Uterus (tissue), 4 donors: ENCODE results near the gene PCDHB16. TPM values are rescaled to one million over a fixed set of nuclear protein-coding genes. Genes with fewer than 3 reads are reported as not detected.
"Not testable (repeated sequence)": the region's sequence is repeated elsewhere in the genome, so short reads cannot be mapped to it uniquely, and the experiment has no call there.

Experiments
- DNase-seq, 2 donors: peaks; one replicate each; pipeline ENCODE4 v3.0.0-alpha.2; 2019 to 2020
- H3K27ac ChIP-seq, 2 donors: fragments of 200-600 bp; sonication (generic); 1 replicate in 1 of 2; 2 replicates in 1 of 2; pipeline ENCODE4 v1.5.1; 2016 to 2018
- H3K27me3 ChIP-seq, 2 donors: fragments of 200-600 bp; sonication (generic); one replicate each; pipeline ENCODE4 v1.5.1; 2018 to 2019; ENCODE audit warnings: control low read depth in 1 of 2
- H3K36me3 ChIP-seq, 2 donors: fragments of 200-600 bp; sonication (generic); one replicate each; pipeline ENCODE4 v1.5.1; 2019; ENCODE audit warnings: control low read depth in 1 of 2
- H3K4me1 ChIP-seq, 2 donors: fragments of 200-600 bp; sonication (generic); one replicate each; pipeline ENCODE4 v1.5.1; 2018 to 2019; ENCODE audit warnings: control low read depth in 1 of 2
- H3K4me3 ChIP-seq, 2 donors: fragments of 200-600 bp; sonication (generic); 1 replicate in 1 of 2; 2 replicates in 1 of 2; pipeline ENCODE4 v1.5.1; 2018 to 2019; ENCODE audit warnings: mild to moderate bottlenecking in 1 of 2
- H3K9me3 ChIP-seq, 2 donors: fragments of 200-600 bp; sonication (generic); one replicate each; pipeline ENCODE4 v1.5.1; 2019; ENCODE audit warnings: control low read depth in 1 of 2
- POLR2A ChIP-seq, 2 donors: fragments of 450-650 bp; IDR thresholded peaks; one replicate each; pipeline ENCODE4 v1.6.1; 2016; ENCODE audit warnings: antibody characterized with exemption in 2 of 2, mild to moderate bottlenecking in 1 of 2, moderate library complexity in 1 of 2
- intact Hi-C: fragments of 100-400 bp; cut with DNase I; formaldehyde crosslinking; loops from one replicate; pipeline ENCODE4 v1.15.1; 2023; ENCODE audit warnings: low total_unique reads
- total RNA-seq, 4 donors: library from RNA; depleted of rRNA in 3 of 4; stranded (reverse); fragments of >200 nt in 3 of 4; gene quantifications; one replicate each; pipeline versions ENCODE4 v1.1.0 to v1.2.4, GENCODE V29; 2014 to 2023
- TF ChIP-seq, protein P1 (sequence below), 4 experiments: fragments of 200-600 bp in 2 of 4; fragments of 450-650 bp in 2 of 4; sonication (generic) in 2 of 4; IDR thresholded peaks; one replicate each; pipeline ENCODE4 v1.5.1; 2016 to 2019; ENCODE audit warnings: antibody characterized with exemption in 4 of 4, mild to moderate bottlenecking in 2 of 4, moderate library complexity in 1 of 4
- donor health status: DM: yes; HTN: yes; CAD: no.

Gene PCDHB16
- total RNA-seq, 4 donors from 2014 or later: 3.8 to 10.2 (median 5.0) TPM

DNA sequence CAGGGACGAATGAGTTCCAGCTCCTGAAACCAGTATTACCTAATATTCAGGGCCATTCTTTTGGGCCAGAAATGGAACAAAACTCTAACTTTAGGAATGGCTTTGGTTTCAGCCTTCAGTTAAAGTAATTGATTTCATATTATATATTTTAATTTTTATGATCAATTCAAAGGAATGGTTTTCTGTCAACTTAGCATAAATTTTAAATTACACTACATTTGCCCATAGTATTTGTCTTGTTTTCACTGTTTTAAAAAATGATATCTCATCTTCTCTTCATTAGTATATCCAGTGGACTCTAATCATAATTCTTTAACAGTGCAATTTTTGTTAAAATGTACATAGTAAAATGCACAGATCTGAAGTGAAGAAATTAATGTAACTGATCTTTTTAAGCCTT is 1.9 kb upstream of the PCDHB16 start:
- Histone ChIP-seq H3K36me3 (no peaks in the 10 kb centered on the region), H3K27me3 (peaks cover 0 to 5% of the 10 kb centered on the region in 2 donors), H3K4me1 (no peaks in the 10 kb centered on the region), H3K9me3 (peaks cover 2 to 56% of the 10 kb centered on the region in 2 donors), H3K4me3 (no peak overlapping the region), H3K27ac (no peak overlapping the region)
- intact Hi-C loops: no loop called here
- DNase-seq: no peak
- no peak for TF ChIP-seq POLR2A (IDR thresholded peaks at IDR 0.05)
- TF ChIP-seq, protein P1, sequence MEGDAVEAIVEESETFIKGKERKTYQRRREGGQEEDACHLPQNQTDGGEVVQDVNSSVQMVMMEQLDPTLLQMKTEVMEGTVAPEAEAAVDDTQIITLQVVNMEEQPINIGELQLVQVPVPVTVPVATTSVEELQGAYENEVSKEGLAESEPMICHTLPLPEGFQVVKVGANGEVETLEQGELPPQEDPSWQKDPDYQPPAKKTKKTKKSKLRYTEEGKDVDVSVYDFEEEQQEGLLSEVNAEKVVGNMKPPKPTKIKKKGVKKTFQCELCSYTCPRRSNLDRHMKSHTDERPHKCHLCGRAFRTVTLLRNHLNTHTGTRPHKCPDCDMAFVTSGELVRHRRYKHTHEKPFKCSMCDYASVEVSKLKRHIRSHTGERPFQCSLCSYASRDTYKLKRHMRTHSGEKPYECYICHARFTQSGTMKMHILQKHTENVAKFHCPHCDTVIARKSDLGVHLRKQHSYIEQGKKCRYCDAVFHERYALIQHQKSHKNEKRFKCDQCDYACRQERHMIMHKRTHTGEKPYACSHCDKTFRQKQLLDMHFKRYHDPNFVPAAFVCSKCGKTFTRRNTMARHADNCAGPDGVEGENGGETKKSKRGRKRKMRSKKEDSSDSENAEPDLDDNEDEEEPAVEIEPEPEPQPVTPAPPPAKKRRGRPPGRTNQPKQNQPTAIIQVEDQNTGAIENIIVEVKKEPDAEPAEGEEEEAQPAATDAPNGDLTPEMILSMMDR (IDR thresholded peaks at IDR 0.05): no peak

- H3K27me3 ChIP-seq, H3K4me1 ChIP-seq, H3K4me3 ChIP-seq, H3K36me3 ChIP-seq, intact Hi-C loops, DNase-seq, H3K27ac ChIP-seq: not testable (repeated sequence)
- peaks cover 0 to 54% of the 10 kb centered on the region in 2 donors for H3K9me3 ChIP-seq
These were observed 2.1 kb downstream of the PCDHB16 start for GRCh38 chr5:141184117-141184855.

DNA sequence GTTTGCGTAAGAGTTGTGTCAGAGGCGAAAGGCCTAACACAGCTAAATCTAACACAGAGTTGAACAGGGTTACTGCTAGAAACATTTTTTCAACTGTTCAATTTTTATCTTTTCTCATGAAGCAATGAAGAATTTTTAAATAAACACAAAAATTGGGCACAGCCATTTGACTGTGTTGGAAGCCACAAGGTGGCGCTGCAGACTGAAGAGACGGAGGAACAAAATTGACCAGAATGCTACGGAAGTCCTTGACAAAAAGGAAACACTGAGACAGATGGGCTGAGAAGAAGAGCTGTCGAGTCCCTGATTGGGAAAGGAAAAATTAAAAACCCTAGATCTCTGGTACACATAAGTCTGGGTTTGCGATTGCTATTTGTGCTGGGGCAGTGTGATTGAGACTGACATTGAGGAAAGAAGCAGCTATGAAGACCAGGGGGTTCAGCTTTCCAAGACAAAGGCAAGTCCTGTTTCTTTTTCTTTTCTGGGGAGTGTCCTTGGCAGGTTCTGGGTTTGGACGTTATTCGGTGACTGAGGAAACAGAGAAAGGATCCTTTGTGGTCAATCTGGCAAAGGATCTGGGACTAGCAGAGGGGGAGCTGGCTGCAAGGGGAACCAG is 4.8 kb downstream of the PCDHB16 start, which contains the start of gene PCDHB9:
Gene PCDHB9 (plus strand): TSS at position 265 of the 616 bp plus-strand sequence. CDS start 158 bp downstream, at position 423.
- intact Hi-C loops: no loop called here
- no peaks in the 10 kb centered on the region for H3K4me1 ChIP-seq
- DNase-seq: no peak
- H3K36me3 ChIP-seq: no peaks in the 10 kb centered on the region
- H3K27me3 ChIP-seq: no peaks in the 10 kb centered on the region
- peaks cover 3 to 73% of the 10 kb centered on the region in 2 donors for H3K9me3 ChIP-seq
- TF ChIP-seq, protein P1 (IDR thresholded peaks at IDR 0.05): peak in 1 of 4 experiments; percentile 2
- no peak for TF ChIP-seq POLR2A (IDR thresholded peaks at IDR 0.05)
- no peak within 1 kb of the TSS for H3K4me3 ChIP-seq
- H3K27ac ChIP-seq: no peak within 1 kb of the TSS

DNA sequence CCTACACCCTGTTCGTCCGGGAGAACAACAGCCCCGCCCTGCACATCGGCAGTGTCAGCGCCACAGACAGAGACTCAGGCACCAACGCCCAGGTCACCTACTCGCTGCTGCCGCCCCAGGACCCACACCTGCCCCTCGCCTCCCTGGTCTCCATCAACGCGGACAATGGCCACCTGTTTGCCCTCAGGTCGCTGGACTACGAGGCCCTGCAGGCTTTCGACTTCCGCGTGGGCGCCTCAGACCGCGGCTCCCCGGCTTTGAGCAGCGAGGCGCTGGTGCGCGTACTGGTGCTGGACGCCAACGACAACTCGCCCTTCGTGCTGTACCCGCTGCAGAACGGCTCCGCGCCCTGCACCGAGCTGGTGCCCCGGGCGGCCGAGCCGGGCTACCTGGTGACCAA is 6.5 kb downstream of the PCDHB16 start:
- DNase-seq, H3K4me1 ChIP-seq, intact Hi-C loops, H3K36me3 ChIP-seq, H3K27me3 ChIP-seq, H3K4me3 ChIP-seq, H3K27ac ChIP-seq: not testable (repeated sequence)
- peaks cover 3 to 71% of the 10 kb centered on the region in 2 donors for H3K9me3 ChIP-seq

DNA sequence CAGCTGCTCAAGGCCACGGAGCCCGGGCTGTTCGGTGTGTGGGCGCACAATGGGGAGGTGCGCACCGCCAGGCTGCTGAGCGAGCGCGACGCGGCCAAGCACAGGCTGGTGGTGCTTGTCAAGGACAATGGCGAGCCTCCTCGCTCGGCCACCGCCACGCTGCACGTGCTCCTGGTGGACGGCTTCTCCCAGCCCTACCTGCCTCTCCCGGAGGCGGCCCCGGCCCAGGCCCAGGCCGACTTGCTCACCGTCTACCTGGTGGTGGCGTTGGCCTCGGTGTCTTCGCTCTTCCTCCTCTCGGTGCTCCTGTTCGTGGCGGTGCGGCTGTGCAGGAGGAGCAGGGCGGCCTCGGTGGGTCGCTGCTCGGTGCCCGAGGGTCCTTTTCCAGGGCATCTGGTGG is 6.9 kb downstream of the PCDHB16 start:
- H3K4me3 ChIP-seq, intact Hi-C loops, H3K27me3 ChIP-seq, H3K36me3 ChIP-seq, H3K27ac ChIP-seq, DNase-seq, H3K4me1 ChIP-seq: not testable (repeated sequence)
- peaks cover 3 to 70% of the 10 kb centered on the region in 2 donors for H3K9me3 ChIP-seq

- DNase-seq: no peak
- Histone ChIP-seq H3K4me3 (no peak within 1 kb of the TSS), H3K27me3 (no peaks in the 10 kb centered on the region), H3K27ac (no peak within 1 kb of the TSS), H3K4me1 (no peaks in the 10 kb centered on the region), H3K9me3 (peaks cover 3 to 56% of the 10 kb centered on the region in 2 donors), H3K36me3 (no peaks in the 10 kb centered on the region)
- TF ChIP-seq POLR2A (IDR thresholded peaks at IDR 0.05): no peak
- TF ChIP-seq, protein P1 (IDR thresholded peaks at IDR 0.05): peak in 1 of 4 experiments; percentile 6
- intact Hi-C loops: no loop called here
These were observed 10.0 kb downstream of the PCDHB16 start, which contains the start of gene PCDHB10 for GRCh38 chr5:141192110-141192725. Gene PCDHB10 (plus strand): TSS chr5:141192353. CDS start chr5:141192553, 200 bp downstream.

- intact Hi-C loops, H3K4me1 ChIP-seq, H3K4me3 ChIP-seq, H3K36me3 ChIP-seq, H3K27ac ChIP-seq, H3K27me3 ChIP-seq, DNase-seq: not testable (repeated sequence)
- peaks cover 3 to 60% of the 10 kb centered on the region in 2 donors for H3K9me3 ChIP-seq
These were observed 12.1 kb downstream of the PCDHB16 start for GRCh38 chr5:141194332-141194731.
